ENCODE results near the gene SLC39A9. TPM values are rescaled to one million over a fixed set of nuclear protein-coding genes. Genes with fewer than 3 reads are reported as not detected.

Gene SLC39A9
- total RNA-seq, 1 experiment from 2014 or later: 39.8 TPM

DNA sequence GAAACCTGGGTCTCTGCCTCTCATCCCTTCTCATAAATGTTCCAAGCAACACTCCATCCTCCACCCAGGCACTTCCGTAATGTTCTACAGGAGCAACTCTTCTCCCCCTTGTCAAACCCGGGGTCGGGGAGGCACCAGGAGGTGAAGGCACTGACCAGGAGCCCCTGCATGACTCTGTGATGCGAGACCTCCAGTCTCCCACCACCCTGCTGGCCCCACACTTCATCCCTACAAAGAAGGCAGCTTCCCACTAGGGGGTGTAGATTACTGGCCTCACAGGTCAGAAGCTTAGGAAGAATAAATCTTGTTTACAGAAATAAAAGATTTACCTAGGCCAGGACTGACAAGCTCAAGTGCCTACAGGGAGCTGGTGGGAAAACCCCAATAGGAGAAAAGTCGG lies 47.6 kb upstream of the SLC39A9 start:
- no peaks in the 10 kb centered on the region for H3K27me3 ChIP-seq (ENCODE audit: insufficient read depth, low read length)
- H3K4ac ChIP-seq (ENCODE audit: low read depth, low read length): no peak overlapping the region
- Mint-ChIP-seq H3K36me3 (ENCODE audit: insufficient read depth in 1 of 3, low read depth in 3 of 3) (no peaks in the 10 kb centered on the region), H3K27ac (no peak overlapping the region), H3K4me1 (peaks cover 22 to 35% of the 10 kb centered on the region in 2 experiments), H3K9me3 (no peaks in the 10 kb centered on the region), H3K4me3 (no peak overlapping the region), H3K27me3 (ENCODE audit: low read depth) (no peaks in the 10 kb centered on the region; the same call in 1 of the 2 replicates)
- WGBS (ENCODE audit: extremely low coverage, insufficient read length, low lambda C conversion rate): no CpG with 5 or more reads among the region's 5 CpGs
- no peak overlapping the region for H4K91ac ChIP-seq (ENCODE audit: insufficient read length, low read depth, low read length)
- no peak overlapping the region for H3K4me2 ChIP-seq (ENCODE audit: insufficient read depth, insufficient read length, low read length)
- no peak overlapping the region for H3K27ac ChIP-seq (ENCODE audit: insufficient read length, low read depth, low read length)
- no peak overlapping the region for H3K56ac ChIP-seq (ENCODE audit: insufficient read length, low read depth, low read length)
- no peak overlapping the region for H2BK120ac ChIP-seq (ENCODE audit: low read depth, low read length, poor library complexity, severe bottlenecking)
- no peak overlapping the region for H2BK15ac ChIP-seq (ENCODE audit: low read depth, low read length)
- no peak overlapping the region for H2BK12ac ChIP-seq (ENCODE audit: insufficient read length, low read depth, low read length)
- TF ChIP-seq, protein P1, sequence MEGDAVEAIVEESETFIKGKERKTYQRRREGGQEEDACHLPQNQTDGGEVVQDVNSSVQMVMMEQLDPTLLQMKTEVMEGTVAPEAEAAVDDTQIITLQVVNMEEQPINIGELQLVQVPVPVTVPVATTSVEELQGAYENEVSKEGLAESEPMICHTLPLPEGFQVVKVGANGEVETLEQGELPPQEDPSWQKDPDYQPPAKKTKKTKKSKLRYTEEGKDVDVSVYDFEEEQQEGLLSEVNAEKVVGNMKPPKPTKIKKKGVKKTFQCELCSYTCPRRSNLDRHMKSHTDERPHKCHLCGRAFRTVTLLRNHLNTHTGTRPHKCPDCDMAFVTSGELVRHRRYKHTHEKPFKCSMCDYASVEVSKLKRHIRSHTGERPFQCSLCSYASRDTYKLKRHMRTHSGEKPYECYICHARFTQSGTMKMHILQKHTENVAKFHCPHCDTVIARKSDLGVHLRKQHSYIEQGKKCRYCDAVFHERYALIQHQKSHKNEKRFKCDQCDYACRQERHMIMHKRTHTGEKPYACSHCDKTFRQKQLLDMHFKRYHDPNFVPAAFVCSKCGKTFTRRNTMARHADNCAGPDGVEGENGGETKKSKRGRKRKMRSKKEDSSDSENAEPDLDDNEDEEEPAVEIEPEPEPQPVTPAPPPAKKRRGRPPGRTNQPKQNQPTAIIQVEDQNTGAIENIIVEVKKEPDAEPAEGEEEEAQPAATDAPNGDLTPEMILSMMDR (conservative IDR thresholded peaks at IDR 0.05): no peak
- H3K9me3 ChIP-seq (ENCODE audit: control insufficient read depth, low read depth, low read length): no peaks in the 10 kb centered on the region
- H2BK20ac ChIP-seq (ENCODE audit: low read depth, low read length, poor library complexity, severe bottlenecking): no peak overlapping the region
- no peak overlapping the region for H3K23ac ChIP-seq (ENCODE audit: insufficient read length, low read depth, low read length)
- no peak overlapping the region for H4K5ac ChIP-seq (ENCODE audit: insufficient read length, low read depth, low read length)
- no peaks in the 10 kb centered on the region for H4K20me1 ChIP-seq (ENCODE audit: control insufficient read depth, insufficient read depth, insufficient read length)
- no peak overlapping the region for H3T11ph ChIP-seq (ENCODE audit: low read length)
- H2AK5ac ChIP-seq (ENCODE audit: insufficient read length, low read length): no peak overlapping the region
- no peak for DNase-seq
- no peak overlapping the region for H3K9ac ChIP-seq (ENCODE audit: extremely low read depth, insufficient read length, low read length)
- H3K79me2 ChIP-seq (ENCODE audit: insufficient read depth, low read length): peaks cover 2% of the 10 kb centered on the region; the same call in 1 of the 2 replicates
- no peaks in the 10 kb centered on the region for H3K79me1 ChIP-seq (ENCODE audit: insufficient read depth, low read depth, low read length, poor library complexity, severe bottlenecking)
- H3K18ac ChIP-seq (ENCODE audit: insufficient read length, low read depth, low read length): no peak overlapping the region
- no peak overlapping the region for H2BK5ac ChIP-seq (ENCODE audit: insufficient read length, low read length)
- no peaks in the 10 kb centered on the region for H3K4me1 ChIP-seq (ENCODE audit: insufficient read depth, low read length)
- H3K23me2 ChIP-seq (ENCODE audit: insufficient read length, low read depth, low read length, poor library complexity, severe bottlenecking): no peaks in the 10 kb centered on the region
- no peak overlapping the region for H3K14ac ChIP-seq (ENCODE audit: insufficient read depth, low read length)
- H4K8ac ChIP-seq (replicated peaks; ENCODE audit: insufficient read length, low read depth, low read length): no peak overlapping the region
- H2AFZ ChIP-seq (ENCODE audit: low read length): no peak overlapping the region
